ENCODE measurements around the gene SLC6A13. TPM values are rescaled to one million over a fixed set of nuclear protein-coding genes. Genes with fewer than 3 reads are reported as not detected.

The SLC6A13 gene
- total and polyA plus RNA-seq, 7 donors, result 0.10 to 0.55 TPM; not detected in 5

DNA sequence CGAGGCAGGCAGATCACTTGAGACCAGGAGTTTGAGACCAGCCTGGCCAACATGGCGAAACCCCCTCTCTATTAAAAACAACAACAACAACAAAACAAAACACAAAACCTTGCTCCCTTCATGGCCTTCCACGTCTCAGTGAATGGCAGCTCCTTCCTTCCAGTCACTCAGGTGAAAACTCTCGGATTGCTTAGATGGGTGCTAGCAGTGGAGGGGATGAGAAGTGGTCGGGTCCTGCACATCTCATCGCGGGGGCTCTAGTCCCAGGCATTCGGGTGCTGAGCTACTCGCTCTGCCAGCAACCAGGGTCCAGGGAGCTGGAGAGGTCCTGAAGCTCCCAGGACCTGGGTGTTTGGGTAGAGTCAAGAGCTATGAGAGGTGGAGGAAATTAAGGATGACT lies 7.7 kb downstream of the SLC6A13 start:
- Histone ChIP-seq H3K4me3 (no peak overlapping the region), H3K4me1 (no peaks in the 10 kb centered on the region), H3K9me3 (no peaks in the 10 kb centered on the region), H3K27ac (no peak overlapping the region), H3K27me3 (peaks cover 0 to 34% (median 13%) of the 10 kb centered on the region in 3 donors), H3K36me3 (no peaks in the 10 kb centered on the region)
- TF ChIP-seq EP300 (IDR thresholded peaks at IDR 0.05) (no peak), POLR2A (IDR thresholded peaks at IDR 0.05) (no peak), POLR2AphosphoS5 (IDR thresholded peaks at IDR 0.05) (no peak)
- TF ChIP-seq, protein P1, sequence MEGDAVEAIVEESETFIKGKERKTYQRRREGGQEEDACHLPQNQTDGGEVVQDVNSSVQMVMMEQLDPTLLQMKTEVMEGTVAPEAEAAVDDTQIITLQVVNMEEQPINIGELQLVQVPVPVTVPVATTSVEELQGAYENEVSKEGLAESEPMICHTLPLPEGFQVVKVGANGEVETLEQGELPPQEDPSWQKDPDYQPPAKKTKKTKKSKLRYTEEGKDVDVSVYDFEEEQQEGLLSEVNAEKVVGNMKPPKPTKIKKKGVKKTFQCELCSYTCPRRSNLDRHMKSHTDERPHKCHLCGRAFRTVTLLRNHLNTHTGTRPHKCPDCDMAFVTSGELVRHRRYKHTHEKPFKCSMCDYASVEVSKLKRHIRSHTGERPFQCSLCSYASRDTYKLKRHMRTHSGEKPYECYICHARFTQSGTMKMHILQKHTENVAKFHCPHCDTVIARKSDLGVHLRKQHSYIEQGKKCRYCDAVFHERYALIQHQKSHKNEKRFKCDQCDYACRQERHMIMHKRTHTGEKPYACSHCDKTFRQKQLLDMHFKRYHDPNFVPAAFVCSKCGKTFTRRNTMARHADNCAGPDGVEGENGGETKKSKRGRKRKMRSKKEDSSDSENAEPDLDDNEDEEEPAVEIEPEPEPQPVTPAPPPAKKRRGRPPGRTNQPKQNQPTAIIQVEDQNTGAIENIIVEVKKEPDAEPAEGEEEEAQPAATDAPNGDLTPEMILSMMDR (IDR thresholded peaks at IDR 0.05), result no peak
- 82 to 84% methylated on average over 9 of the region's 9 CpGs for WGBS, 2 donors
- no peak for DNase-seq
- intact Hi-C loops (cut with DNase I), result no loop called here

DNA sequence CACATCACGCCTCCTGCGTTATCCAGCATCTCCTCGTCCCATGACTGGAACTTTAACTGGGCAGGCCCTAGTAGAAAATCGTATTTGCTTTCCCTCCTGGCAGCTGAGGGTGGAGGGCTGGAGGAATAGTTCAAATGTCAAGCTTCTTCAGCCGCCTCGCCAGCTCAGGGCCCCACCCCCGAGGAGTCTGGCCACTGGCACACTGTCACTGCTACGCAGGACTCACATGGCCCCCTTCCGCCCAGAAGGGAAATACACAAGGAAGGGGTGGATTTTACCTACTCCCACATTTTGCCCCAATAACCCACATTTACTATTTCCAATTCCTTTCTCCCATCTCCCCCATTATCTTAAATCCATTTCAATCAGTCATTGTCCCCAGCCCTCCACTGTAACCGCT lies 8.6 kb downstream of the SLC6A13 start:
- intact Hi-C loops (cut with DNase I), result no loop called here
- Histone ChIP-seq H3K9me3 (no peaks in the 10 kb centered on the region), H3K27me3 (peaks cover 0 to 28% (median 13%) of the 10 kb centered on the region in 3 donors), H3K4me1 (no peaks in the 10 kb centered on the region), H3K36me3 (no peaks in the 10 kb centered on the region), H3K27ac (no peak overlapping the region), H3K4me3 (no peak overlapping the region)
- 76 to 77% methylated on average over 10 of the region's 10 CpGs for WGBS, 2 donors
- DNase-seq, result no peak
- no peak for TF ChIP-seq POLR2AphosphoS5 (IDR thresholded peaks at IDR 0.05)
- TF ChIP-seq, protein P1 (IDR thresholded peaks at IDR 0.05), result no peak
- no peak for TF ChIP-seq EP300 (IDR thresholded peaks at IDR 0.05)
- TF ChIP-seq POLR2A (IDR thresholded peaks at IDR 0.05), result no peak

DNA sequence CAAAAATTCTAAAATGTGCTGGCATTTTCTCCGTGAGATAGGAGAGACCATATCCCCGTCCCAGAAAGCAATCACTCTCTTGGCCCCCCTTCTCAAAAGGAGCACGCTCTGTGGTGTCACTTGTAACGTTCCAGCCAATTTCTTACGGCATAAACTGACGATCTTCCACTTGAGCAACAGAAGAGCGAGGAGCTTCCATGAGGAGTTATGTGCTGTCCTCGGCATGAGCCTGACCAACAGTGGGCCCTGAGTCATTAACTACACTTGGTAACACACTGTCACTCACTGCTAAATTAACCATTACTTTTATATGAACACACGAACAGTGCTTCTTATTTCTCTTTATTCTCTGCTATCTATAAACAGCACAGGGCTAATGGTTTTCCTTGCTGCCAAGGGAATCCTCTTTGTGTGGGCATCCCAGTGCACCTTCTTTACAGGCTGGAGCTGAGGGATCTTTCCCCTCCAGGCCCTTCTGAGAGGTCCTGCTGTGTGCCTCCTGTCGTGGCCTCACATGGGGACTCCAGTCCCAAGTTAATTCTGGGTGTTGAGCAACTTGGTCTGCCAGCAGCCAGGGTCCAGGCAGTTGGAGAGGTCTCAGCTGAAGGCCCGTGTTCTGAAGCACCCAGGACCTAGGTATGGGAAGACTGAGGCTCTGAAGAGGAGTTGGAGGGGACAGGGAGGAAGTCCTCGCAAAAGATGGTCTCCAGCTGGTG lies 9.4 kb downstream of the SLC6A13 start:
- H3K4me1 ChIP-seq, result no peaks in the 10 kb centered on the region
- intact Hi-C loops (cut with DNase I), result no loop called here
- TF ChIP-seq EP300 (IDR thresholded peaks at IDR 0.05) (no peak), POLR2A (IDR thresholded peaks at IDR 0.05) (no peak), POLR2AphosphoS5 (IDR thresholded peaks at IDR 0.05) (no peak)
- TF ChIP-seq, protein P1 (IDR thresholded peaks at IDR 0.05), result no peak
- H3K36me3 ChIP-seq, result no peaks in the 10 kb centered on the region
- peaks cover 0 to 26% (median 8%) of the 10 kb centered on the region in 3 donors for H3K27me3 ChIP-seq
- no peak overlapping the region for H3K4me3 ChIP-seq
- no peak overlapping the region for H3K27ac ChIP-seq
- DNase-seq, result no peak
- no peaks in the 10 kb centered on the region for H3K9me3 ChIP-seq
- 73 to 78% methylated on average over 12 of the region's 12 CpGs for WGBS, 2 donors

DNA sequence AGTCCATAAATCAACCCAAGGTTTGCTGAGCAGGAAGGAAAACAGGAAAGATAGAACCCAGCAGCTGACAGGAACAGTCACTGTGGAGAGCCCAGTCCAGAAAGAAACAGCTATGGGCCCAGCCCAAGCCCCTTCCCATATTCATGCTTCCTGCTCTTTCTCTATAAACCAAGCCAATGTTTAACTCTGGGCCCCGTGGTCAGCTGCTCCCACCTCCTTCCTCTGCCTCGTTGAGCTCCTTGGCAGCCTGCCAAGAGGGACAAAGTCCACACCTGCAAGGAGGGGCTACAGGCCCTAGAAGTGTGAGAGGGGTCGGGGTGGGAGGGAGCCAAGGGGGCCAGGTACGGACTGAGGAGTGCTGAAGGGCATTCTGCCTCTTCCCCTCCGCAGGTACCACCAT lies 10.0 kb downstream of the SLC6A13 start:
- Histone ChIP-seq H3K27ac (no peak overlapping the region), H3K27me3 (peaks cover 0 to 20% (median 2%) of the 10 kb centered on the region in 3 donors), H3K9me3 (peaks cover 0 to 2% (median 0%) of the 10 kb centered on the region in 4 donors), H3K36me3 (no peaks in the 10 kb centered on the region), H3K4me3 (no peak overlapping the region), H3K4me1 (no peaks in the 10 kb centered on the region)
- TF ChIP-seq POLR2AphosphoS5 (IDR thresholded peaks at IDR 0.05), result no peak
- TF ChIP-seq EP300 (IDR thresholded peaks at IDR 0.05), result no peak
- TF ChIP-seq, protein P1 (IDR thresholded peaks at IDR 0.05), result no peak
- TF ChIP-seq POLR2A (IDR thresholded peaks at IDR 0.05), result no peak
- no peak for DNase-seq
- WGBS, 2 donors, result 27 to 42% methylated on average over 5 of the region's 5 CpGs
- intact Hi-C loops (cut with DNase I), result no loop called here
